HFF-Myc (cell line): ENCODE results near the gene GMCL2.

Experiments
- DNase-seq: peaks from one replicate; pipeline ENCODE4 v3.0.0-alpha.2; 2011; ENCODE audit warnings: low read depth; ENCODE audit errors: extremely low read depth
- H3K4me3 ChIP-seq: replicated peaks from 2 replicates; pipeline ENCODE4 v1.5.1; 2011; ENCODE audit warnings: low read depth, mild to moderate bottlenecking, control low read depth, low read length
- TF ChIP-seq, protein P1 (sequence below): IDR thresholded peaks from 2 replicates; pipeline ENCODE4 v1.5.1; 2012; ENCODE audit warnings: mild to moderate bottlenecking, low read depth, low read length, control low read depth; ENCODE audit errors: missing control alignments

Gene GMCL2

DNA sequence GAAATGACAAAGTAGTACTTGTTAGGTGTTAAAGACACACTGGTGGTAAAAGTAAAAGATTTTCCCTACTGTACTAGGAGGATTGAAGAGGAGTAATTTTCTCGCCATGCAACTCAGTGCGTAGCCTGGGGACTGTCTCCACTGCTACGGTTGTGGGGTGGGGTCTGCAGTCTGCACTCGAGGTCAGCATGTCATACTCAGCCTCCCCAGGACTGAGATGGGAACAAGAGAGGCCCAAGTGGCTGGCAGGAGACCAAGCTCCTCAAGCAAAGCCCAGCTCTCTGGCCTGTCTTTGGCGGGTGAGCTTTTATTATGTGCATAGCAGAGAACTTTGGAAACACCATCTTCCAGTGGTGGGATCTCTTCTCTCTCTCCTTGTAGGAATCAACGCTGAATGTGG, 43.9 kb downstream of the GMCL2 start:
- TF ChIP-seq, protein P1, sequence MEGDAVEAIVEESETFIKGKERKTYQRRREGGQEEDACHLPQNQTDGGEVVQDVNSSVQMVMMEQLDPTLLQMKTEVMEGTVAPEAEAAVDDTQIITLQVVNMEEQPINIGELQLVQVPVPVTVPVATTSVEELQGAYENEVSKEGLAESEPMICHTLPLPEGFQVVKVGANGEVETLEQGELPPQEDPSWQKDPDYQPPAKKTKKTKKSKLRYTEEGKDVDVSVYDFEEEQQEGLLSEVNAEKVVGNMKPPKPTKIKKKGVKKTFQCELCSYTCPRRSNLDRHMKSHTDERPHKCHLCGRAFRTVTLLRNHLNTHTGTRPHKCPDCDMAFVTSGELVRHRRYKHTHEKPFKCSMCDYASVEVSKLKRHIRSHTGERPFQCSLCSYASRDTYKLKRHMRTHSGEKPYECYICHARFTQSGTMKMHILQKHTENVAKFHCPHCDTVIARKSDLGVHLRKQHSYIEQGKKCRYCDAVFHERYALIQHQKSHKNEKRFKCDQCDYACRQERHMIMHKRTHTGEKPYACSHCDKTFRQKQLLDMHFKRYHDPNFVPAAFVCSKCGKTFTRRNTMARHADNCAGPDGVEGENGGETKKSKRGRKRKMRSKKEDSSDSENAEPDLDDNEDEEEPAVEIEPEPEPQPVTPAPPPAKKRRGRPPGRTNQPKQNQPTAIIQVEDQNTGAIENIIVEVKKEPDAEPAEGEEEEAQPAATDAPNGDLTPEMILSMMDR, result no peak
- DNase-seq, result no peak

DNA sequence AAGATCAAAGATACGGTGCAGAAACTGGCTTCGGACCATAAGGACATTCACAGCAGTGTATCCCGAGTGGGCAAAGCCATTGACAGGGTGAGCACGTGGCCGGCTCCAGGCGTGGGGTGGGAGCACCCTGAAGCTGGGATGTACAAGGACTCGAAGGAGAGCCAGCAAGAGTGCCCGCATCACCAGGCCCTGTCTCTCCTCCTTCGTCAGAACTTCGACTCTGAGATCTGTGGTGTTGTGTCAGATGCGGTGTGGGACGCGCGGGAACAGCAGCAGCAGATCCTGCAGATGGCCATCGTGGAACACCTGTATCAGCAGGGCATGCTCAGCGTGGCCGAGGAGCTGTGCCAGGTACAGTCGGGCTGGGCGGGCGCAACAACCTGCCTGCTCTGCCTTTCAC, 44.5 kb downstream of the GMCL2 start:
- no peak for DNase-seq
- TF ChIP-seq, protein P1, result no peak
- H3K4me3 ChIP-seq, result no peak overlapping the region

More for the DNA sequence above, 43.9 kb downstream of the GMCL2 start:
- no peak overlapping the region for H3K4me3 ChIP-seq

DNA sequence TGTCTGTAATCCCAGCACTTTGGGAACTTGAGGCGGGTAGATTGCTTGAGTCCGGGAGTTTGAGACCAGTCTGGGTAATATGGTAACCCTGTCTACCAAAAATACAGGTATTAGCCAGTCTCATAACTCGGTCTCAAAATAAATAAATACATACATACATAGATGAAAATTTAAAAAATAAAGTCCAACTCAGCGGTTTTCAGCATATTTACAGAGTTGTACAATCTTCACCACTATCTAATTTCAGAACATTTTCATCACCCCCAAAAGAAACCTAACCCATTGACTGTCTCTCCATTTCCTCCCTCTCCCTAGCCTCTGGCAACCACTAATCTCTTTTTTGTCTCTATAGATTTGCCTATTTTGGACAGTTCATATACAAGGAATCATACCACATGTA, 45.6 kb downstream of the GMCL2 start:
- DNase-seq, result no peak
- TF ChIP-seq, protein P1, result no peak

DNA sequence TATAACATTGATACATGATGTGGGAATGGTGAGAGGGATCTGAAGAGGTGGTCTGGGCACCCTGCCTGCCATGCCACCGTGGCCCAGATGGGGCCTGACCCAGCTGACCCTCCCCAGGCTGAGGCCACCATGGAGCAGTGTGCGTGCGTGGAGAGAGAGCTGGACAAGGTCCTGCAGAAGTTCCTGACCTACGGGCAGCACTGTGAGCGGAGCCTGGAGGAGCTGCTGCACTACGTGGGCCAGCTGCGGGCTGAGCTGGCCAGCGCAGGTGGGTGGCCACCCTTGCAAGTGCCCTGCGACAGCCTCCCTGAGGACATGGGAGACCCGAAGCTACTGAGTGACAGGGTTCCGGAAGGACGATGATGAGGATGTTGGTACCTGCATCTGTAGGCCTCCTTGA, 49.2 kb downstream of the GMCL2 start:
- no peak for DNase-seq
- TF ChIP-seq, protein P1, result no peak
- H3K4me3 ChIP-seq, result no peak overlapping the region

More for the DNA sequence above, 45.6 kb downstream of the GMCL2 start:
- H3K4me3 ChIP-seq, result no peak overlapping the region

DNA sequence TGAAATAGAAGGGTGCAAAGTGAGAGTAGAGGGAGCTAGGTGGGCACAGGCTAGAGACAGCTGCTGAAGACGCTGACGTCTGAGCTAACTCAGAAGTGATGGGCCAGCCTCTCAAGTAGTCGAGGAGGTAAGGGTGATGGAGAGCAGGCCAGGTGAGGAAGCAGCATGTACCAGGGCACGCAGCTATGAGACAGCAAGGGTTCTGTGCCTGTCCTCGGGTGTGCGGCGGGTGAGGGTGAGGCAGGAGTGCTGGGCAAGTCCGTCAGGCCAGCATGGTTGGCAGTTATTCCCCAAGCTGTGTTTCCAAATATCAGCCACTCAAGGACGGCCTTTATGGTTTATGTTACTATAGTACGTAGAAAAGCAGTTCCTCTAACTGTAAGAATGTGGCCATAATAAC, 50.2 kb downstream of the GMCL2 start:
- TF ChIP-seq, protein P1, result no peak
- H3K4me3 ChIP-seq, result no peak overlapping the region
- no peak for DNase-seq
